GM12892 (cell line): ENCODE data around the gene MCL1.
"Not testable (repeated sequence)": the region's sequence is repeated elsewhere in the genome, so short reads cannot be mapped to it uniquely, and the experiment has no call there.

Experiments used
- POLR2A ChIP-seq: IDR thresholded peaks from 2 replicates; pipeline ENCODE4 v1.6.1; 2011; ENCODE audit warnings: low read depth, low read length, control low read depth
- POLR2AphosphoS5 ChIP-seq: IDR thresholded peaks from 2 replicates; pipeline ENCODE4 v1.6.1; 2011; ENCODE audit warnings: low read depth, low read length, control low read depth

DNA sequence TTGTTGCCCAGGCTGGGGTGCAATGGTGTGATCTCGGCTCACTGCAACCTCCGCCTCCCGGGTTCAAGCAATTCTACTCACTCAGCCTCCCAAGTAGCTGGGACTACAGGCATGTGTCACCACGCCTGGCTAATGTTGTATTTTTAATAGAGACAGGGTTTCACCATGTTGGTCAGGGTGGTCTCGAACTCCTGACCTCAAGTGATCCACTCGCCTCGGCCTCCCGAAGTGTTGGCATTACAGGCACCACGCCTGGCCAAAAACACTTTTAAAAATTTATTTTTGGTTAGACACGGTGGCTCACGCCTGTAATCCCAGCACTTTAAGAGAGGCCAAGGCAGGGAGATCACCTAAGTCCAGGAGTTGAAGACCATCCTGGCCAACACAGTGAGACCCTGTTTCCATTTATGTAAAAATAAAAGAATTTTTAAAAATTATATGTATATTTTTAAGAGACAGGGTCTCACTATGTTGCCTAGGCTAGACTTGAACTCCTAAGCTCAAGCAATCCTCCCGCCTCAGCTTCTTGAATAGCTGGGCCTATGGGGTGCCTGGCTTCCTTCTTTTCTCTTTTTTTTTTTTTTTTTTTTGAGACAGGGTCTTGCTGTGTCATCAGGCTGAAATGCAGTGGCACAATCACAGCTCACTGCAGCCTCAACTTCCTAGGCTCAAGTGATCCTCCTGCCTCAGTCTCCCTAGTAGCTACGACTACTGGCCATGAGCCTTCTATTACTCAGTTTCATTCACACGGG, 14.0 kb downstream of the MCL1 start:
- TF ChIP-seq POLR2AphosphoS5, POLR2A: not testable (repeated sequence)
